Ishikawa (cell line): ENCODE data around the gene MUC5B.

Source experiments
- CEBPB ChIP-seq: IDR thresholded peaks from 2 replicates; pipeline ENCODE4 v1.6.1; 2012
- CREB1 ChIP-seq: IDR thresholded peaks from 2 replicates; pipeline ENCODE4 v1.6.1; 2012; ENCODE audit warnings: low read depth
- EGR1 ChIP-seq: IDR thresholded peaks from 2 replicates; pipeline ENCODE4 v1.6.1; 2012
- EP300 ChIP-seq: IDR thresholded peaks from 2 replicates; pipeline ENCODE4 v1.6.1; 2012; ENCODE audit warnings: borderline replicate concordance
- FOXM1 ChIP-seq: IDR thresholded peaks from 2 replicates; pipeline ENCODE4 v1.6.1; 2012; ENCODE audit warnings: low read depth, borderline replicate concordance
- NFIC ChIP-seq: IDR thresholded peaks from 2 replicates; pipeline ENCODE4 v1.6.1; 2012
- RAD21 ChIP-seq: IDR thresholded peaks from 2 replicates; pipeline ENCODE4 v1.6.1; 2012; ENCODE audit warnings: low read depth
- TAF1 ChIP-seq: IDR thresholded peaks from 2 replicates; pipeline ENCODE4 v1.6.1; 2012; ENCODE audit warnings: low read depth, mild to moderate bottlenecking
- TCF12 ChIP-seq: IDR thresholded peaks from 2 replicates; pipeline ENCODE4 v1.6.1; 2012; ENCODE audit warnings: low read depth
- TEAD4 ChIP-seq: IDR thresholded peaks from 2 replicates; pipeline ENCODE4 v1.6.1; 2012
- YY1 ChIP-seq: IDR thresholded peaks from 2 replicates; pipeline ENCODE4 v1.6.1; 2012; ENCODE audit warnings: low read depth
- ZBTB7A ChIP-seq: IDR thresholded peaks from 2 replicates; pipeline ENCODE4 v1.6.1; 2012; ENCODE audit warnings: low read depth
- TF ChIP-seq, protein P1 (sequence below): IDR thresholded peaks from 2 replicates; pipeline ENCODE4 v1.6.1; 2012
- TF ChIP-seq, protein P2 (sequence below): IDR thresholded peaks from 2 replicates; pipeline ENCODE4 v1.6.1; 2012
- TF ChIP-seq, protein P3 (sequence below): IDR thresholded peaks from 2 replicates; pipeline ENCODE4 v1.6.1; 2012; ENCODE audit warnings: low read depth, mild to moderate bottlenecking

Gene MUC5B

DNA sequence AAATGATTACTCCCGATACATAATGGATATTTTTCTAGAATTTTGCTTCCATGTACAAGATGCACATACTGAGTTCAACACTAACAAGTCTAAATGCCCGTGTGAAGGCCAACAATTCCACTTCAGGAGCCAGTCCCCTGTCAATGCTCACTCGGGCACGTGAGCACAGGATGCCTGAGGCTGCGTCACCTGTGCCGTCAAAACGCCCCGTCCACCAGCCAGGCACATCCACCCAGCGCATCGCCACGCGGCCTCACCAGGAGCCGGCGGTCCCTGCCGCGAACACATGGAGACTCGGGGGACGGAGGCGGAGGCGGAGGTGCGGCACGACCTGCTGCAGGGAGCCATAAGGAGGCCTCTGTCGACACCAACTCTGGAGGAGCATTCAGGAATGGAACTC, 76.8 kb downstream of the MUC5B start:
- TF ChIP-seq CREB1, result no peak
- no peak for TF ChIP-seq FOXM1
- no peak for TF ChIP-seq TEAD4
- TF ChIP-seq, protein P1, sequence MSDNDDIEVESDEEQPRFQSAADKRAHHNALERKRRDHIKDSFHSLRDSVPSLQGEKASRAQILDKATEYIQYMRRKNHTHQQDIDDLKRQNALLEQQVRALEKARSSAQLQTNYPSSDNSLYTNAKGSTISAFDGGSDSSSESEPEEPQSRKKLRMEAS, result no peak
- TF ChIP-seq RAD21, result no peak
- no peak for TF ChIP-seq ZBTB7A
- no peak for TF ChIP-seq TCF12
- TF ChIP-seq, protein P2, sequence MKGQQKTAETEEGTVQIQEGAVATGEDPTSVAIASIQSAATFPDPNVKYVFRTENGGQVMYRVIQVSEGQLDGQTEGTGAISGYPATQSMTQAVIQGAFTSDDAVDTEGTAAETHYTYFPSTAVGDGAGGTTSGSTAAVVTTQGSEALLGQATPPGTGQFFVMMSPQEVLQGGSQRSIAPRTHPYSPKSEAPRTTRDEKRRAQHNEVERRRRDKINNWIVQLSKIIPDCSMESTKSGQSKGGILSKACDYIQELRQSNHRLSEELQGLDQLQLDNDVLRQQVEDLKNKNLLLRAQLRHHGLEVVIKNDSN, result no peak
- TF ChIP-seq TAF1, result no peak
- TF ChIP-seq EGR1, result no peak
- no peak for TF ChIP-seq EP300
- no peak for TF ChIP-seq CEBPB
- TF ChIP-seq NFIC, result no peak
- TF ChIP-seq, protein P3, sequence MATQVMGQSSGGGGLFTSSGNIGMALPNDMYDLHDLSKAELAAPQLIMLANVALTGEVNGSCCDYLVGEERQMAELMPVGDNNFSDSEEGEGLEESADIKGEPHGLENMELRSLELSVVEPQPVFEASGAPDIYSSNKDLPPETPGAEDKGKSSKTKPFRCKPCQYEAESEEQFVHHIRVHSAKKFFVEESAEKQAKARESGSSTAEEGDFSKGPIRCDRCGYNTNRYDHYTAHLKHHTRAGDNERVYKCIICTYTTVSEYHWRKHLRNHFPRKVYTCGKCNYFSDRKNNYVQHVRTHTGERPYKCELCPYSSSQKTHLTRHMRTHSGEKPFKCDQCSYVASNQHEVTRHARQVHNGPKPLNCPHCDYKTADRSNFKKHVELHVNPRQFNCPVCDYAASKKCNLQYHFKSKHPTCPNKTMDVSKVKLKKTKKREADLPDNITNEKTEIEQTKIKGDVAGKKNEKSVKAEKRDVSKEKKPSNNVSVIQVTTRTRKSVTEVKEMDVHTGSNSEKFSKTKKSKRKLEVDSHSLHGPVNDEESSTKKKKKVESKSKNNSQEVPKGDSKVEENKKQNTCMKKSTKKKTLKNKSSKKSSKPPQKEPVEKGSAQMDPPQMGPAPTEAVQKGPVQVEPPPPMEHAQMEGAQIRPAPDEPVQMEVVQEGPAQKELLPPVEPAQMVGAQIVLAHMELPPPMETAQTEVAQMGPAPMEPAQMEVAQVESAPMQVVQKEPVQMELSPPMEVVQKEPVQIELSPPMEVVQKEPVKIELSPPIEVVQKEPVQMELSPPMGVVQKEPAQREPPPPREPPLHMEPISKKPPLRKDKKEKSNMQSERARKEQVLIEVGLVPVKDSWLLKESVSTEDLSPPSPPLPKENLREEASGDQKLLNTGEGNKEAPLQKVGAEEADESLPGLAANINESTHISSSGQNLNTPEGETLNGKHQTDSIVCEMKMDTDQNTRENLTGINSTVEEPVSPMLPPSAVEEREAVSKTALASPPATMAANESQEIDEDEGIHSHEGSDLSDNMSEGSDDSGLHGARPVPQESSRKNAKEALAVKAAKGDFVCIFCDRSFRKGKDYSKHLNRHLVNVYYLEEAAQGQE, result no peak
- no peak for TF ChIP-seq YY1

DNA sequence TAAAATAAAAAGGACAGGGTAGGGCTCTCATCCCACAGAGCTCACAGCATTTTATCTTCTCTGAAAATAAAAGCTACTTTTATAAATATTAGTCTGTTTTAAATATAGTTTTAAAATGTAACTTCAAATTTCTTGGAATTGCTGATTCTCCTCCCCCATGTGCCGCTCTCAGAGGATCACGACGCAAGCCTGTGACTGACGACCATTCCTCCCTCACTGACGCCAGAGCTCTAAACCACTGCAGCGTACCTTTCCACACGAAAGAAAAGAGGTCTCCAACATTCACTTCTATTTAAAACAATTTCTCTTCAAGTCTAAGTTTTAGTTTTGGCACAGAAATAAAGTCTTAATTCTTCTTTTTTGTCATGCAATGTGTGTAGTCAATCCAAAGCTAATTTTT, 77.3 kb downstream of the MUC5B start:
- TF ChIP-seq, protein P3, result no peak
- TF ChIP-seq NFIC (no peak), EP300 (no peak), YY1 (no peak), TAF1 (no peak), TCF12 (no peak), CREB1 (no peak), RAD21 (no peak), FOXM1 (no peak), ZBTB7A (no peak), EGR1 (no peak), TEAD4 (no peak), CEBPB (no peak)
- TF ChIP-seq, protein P1, result no peak

DNA sequence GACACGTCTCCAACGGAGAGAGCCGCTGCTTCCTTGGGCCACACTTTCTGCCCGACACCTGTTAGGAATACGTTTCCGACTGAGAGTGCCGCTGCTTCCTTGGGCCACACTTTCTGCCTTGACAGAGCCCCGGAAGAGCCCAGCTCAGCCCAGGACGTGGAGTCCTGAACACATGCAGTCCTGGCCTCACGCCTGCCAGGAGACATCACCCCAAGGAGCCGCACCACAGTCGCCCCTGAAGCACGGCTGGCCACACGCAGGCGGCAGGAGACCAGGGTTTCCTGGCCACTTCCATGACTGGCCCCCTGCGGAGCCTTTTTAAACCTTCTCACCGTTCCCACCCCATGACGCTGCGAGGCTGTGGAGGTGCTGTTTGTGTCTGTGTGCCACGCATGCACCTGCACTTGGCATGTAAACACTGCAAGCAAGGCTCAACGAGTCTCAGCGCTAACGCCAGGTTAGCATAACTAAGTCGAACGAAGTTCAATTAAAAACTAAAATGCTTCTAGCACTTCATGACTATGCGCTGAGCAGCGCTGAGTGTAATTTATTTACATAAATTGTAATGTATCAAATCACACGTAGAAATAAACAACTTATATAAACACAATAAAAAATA, 77.8 kb downstream of the MUC5B start:
- TF ChIP-seq RAD21, result no peak
- TF ChIP-seq, protein P2, result no peak
- TF ChIP-seq TCF12, result no peak
- no peak for TF ChIP-seq FOXM1
- no peak for TF ChIP-seq ZBTB7A

DNA sequence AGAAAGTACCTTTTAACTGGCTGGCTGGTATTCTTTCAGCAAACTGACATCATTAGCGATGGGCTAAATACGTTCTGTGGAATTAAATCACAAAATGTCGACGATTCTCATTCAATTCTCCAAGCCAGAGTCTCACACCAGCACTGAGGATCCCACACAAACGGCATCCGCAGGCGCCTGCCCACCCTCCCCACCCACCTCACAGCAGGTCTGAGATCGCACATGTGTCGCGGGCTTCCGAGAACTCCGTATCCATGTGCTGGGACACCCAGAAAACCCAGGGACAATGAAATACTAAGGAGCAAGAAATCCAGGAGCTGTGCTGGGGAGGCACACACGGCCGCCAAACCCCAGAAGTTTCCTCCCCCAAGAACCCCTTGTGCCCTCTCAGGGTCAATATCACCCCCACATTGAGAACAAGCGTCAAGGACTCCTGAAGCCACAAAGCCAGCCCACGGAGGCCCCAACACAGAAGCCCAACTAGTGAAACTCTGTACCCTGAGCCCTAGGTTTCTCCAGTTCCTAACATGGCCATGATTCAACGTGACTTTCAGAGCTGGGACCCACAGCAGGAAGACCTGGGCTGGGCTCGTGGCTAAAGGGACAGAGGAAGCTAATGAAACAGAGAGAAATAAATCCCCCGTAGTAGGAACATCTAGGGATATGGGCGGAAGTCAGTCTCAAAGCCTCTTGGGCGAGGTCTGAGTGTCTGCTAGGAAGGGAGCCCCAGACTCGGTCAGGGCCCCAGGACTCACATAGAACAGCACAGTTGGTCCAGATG, 78.5 kb downstream of the MUC5B start:
- TF ChIP-seq CEBPB (no peak), RAD21 (no peak), NFIC (no peak), TCF12 (no peak), EP300 (no peak), YY1 (no peak), ZBTB7A (no peak), TEAD4 (no peak), EGR1 (no peak), FOXM1 (no peak), CREB1 (no peak), TAF1 (no peak)
- TF ChIP-seq, protein P1, result no peak
- TF ChIP-seq, protein P2, result no peak
- TF ChIP-seq, protein P3, result no peak
